Lower leg skin (tissue), 3 donors: ENCODE measurements around the gene BCL11A.

Source experiments
- CTCF ChIP-seq, 3 donors: fragments of 450-650 bp; IDR thresholded peaks; one replicate each; pipeline ENCODE4 v1.5.1; 2016; ENCODE audit warnings: antibody characterized with exemption in 3 of 3, mild to moderate bottlenecking in 3 of 3, moderate library complexity in 2 of 3
- POLR2A ChIP-seq, 2 donors: fragments of 450-650 bp; IDR thresholded peaks; one replicate each; pipeline ENCODE4 v1.6.1; 2016 to 2017; ENCODE audit warnings: antibody characterized with exemption in 2 of 2, mild to moderate bottlenecking in 1 of 2, moderate library complexity in 1 of 2

- TF ChIP-seq CTCF (IDR thresholded peaks at IDR 0.05): no peak
- no peak for TF ChIP-seq POLR2A (IDR thresholded peaks at IDR 0.05)
Observed at GRCh38 chr2:60405271-60405919, 148.1 kb downstream of the BCL11A start.
